Measurements from ENCODE around the gene SCGN. TPM values are rescaled to one million over a fixed set of nuclear protein-coding genes. Genes with fewer than 3 reads are reported as not detected.

The SCGN gene
- total and polyA plus RNA-seq, 2 of the 13 experiments (the other 11 are each of a cell fraction or from before 2014, with no cell fraction given) = 2.9 to 29.0 TPM

- no peak for TF ChIP-seq ARID4A (CRISPR knock-in tag; IDR thresholded peaks at IDR 0.05; ENCODE audit: borderline replicate concordance)
- TF ChIP-seq ZNF678 (CRISPR knock-in tag; IDR thresholded peaks at IDR 0.05) = no peak
- TF ChIP-seq ZNF766 (CRISPR knock-in tag; IDR thresholded peaks at IDR 0.05; ENCODE audit: borderline replicate concordance) = no peak
- TF ChIP-seq NR2F1 (CRISPR knock-in tag; IDR thresholded peaks at IDR 0.05) = no peak
- TF ChIP-seq CREBL2 (CRISPR knock-in tag; IDR thresholded peaks at IDR 0.05; ENCODE audit: borderline replicate concordance) = no peak
- TF ChIP-seq, protein P1, sequence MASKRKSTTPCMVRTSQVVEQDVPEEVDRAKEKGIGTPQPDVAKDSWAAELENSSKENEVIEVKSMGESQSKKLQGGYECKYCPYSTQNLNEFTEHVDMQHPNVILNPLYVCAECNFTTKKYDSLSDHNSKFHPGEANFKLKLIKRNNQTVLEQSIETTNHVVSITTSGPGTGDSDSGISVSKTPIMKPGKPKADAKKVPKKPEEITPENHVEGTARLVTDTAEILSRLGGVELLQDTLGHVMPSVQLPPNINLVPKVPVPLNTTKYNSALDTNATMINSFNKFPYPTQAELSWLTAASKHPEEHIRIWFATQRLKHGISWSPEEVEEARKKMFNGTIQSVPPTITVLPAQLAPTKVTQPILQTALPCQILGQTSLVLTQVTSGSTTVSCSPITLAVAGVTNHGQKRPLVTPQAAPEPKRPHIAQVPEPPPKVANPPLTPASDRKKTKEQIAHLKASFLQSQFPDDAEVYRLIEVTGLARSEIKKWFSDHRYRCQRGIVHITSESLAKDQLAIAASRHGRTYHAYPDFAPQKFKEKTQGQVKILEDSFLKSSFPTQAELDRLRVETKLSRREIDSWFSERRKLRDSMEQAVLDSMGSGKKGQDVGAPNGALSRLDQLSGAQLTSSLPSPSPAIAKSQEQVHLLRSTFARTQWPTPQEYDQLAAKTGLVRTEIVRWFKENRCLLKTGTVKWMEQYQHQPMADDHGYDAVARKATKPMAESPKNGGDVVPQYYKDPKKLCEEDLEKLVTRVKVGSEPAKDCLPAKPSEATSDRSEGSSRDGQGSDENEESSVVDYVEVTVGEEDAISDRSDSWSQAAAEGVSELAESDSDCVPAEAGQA (IDR thresholded peaks at IDR 0.05; ENCODE audit: low read depth) = no peak
- TF ChIP-seq, protein P1 (CRISPR knock-in tag; IDR thresholded peaks at IDR 0.05; ENCODE audit: borderline replicate concordance) = no peak
- no peak for TF ChIP-seq ZNF503 (CRISPR knock-in tag; IDR thresholded peaks at IDR 0.05)
- TF ChIP-seq ZKSCAN8 (CRISPR knock-in tag; IDR thresholded peaks at IDR 0.05; ENCODE audit: borderline replicate concordance) = no peak
- no peak for TF ChIP-seq ZNF691 (CRISPR knock-in tag; IDR thresholded peaks at IDR 0.05; ENCODE audit: borderline replicate concordance, low read depth)
- no peak for TF ChIP-seq HDAC6 (IDR thresholded peaks at IDR 0.05; ENCODE audit: low read depth, low read length)
Measured at GRCh38 chr6:25660512-25660911, 8.5 kb downstream of the SCGN start (continued).
